Measurements from ENCODE around the gene TMEM178B.
"Not testable (repeated sequence)": the region's sequence is repeated elsewhere in the genome, so short reads cannot be mapped to it uniquely, and the experiment has no call there.

TMEM178B gene

DNA sequence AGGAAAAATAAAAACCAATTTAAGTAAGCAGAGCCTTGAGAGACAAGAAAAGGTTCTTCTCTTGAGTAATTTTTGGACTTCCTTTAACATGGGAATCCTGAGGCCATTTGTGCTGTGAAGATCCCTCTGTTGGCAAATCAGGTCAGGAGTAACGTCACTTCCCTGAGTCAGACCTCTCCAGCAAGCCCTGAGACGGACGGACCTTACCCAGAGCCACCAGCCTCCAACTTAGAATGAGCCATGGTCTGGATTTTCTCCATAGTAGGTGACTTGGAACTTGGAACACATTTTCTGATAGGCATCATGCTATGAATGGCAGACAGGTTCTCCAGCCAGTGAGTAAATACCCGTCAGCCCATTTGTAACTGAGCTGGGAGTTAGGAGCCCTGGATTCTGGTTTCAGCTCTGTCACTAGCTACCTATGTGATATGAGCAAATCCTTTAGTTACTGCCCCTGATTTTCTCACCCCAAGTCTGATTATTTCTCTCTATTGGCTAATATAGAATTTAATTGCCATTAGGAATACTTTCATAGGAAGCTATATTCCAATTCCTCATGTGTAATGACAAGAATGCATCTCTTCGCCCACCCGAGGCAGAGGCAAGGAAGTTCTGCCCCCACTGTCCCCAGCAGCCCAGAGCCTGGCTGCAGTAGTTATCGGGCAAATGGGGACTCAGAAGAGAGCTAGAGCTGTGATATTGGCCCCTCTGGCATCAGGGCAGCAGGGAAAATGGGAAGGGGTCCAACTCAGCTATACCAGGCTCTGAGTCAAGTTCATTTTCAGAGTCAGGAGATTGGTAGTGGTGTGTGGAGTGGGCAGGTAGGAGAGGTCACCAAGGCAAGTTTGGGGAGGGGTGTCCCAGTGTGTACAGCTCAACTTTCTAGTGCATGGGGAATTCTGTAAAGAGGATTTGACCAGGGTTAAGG, 323.6 kb downstream of the TMEM178B start:
- no peak for DNase-seq

DNA sequence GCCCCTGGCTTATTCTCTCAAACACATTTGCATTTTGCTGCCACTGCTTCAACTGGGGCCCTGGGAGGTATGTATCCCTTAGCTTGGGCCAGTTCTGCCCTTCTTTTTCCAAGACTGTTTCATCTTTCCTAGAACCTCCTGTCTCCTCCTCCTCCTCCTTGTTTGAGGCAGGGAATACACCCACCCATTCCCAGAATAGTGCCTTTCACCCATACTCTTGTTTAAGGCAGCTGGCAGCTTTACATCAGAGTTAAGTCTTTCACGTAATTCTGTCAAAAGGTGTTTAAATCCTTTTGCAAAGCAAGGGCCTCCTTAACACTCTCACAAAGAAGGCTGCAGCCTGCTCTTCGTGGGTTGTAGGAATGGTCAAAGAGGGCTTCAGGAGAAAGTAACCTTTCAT, 326.5 kb downstream of the TMEM178B start:
- no peak for DNase-seq

DNA sequence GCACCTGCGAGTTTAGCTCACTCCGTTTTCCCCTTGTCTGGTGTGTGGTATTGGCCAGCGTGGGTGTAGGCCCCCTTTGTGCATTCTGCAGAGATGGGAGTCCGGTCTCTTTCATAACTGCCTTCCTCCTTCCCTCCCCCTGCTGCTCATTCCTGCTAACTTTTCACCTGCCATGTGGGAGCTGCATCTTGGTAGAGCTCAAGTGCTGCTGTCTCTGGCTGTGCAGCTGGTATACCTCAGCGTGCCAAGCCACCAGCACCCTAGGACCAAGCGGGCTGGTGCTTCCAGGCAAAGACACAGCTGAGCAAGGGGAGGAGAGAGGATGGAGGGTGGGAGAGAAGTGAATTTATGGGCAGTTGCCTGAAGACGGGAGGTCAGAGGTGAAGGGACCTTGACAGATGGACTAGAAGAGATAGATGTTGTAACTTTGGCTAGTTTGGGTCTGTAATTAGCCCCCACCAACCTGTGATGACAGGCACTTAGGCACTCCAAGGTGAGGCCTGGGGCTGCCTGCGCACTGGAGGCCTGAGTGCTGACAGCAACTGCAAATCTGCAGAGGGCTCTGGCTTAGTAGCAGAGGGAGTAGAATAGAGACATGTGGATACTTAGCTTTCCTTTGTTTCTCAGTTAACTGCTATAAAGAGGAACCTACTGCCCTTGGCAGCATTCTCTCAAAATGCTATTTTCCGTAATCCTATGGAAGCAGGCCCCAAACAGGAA, 328.6 kb downstream of the TMEM178B start:
- DNase-seq = no peak

DNA sequence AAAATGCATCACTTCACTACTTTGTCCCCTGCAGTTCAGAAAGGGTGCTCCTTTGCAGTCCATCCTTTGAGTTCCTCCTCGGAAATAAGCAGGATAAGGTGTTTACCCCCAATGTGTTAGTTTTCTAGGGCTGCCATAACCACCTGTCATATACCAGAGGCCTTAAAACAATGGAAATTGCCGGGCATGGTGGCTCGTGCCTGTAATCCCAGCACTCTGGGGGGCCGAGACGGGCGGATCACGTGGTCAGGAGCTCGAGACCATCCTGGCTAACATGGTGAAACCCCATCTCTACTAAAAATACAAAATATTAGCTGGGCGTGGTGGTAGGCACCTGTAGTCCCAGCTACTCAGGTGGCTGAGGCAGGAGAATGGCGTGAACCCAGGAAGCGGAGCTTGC, 330.0 kb downstream of the TMEM178B start:
- not testable (repeated sequence) for DNase-seq

DNA sequence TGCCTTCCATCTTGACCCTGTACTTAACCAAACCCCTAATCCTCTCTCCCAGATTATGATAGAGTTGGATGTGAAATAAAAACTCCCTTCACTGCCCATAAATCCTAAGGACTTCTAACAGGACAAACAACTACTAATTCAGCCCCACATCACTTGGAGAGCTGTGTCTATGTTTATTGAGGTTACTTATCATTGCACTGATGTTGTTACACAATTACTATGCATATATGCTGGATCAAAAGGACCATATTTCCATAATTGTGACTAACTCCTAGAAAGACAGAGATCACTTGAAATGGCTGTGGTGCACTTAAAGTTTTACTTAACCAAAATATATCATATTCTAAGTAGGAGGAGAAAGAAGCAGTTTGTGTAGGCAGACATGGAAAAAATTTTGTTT, 332.5 kb downstream of the TMEM178B start:
- DNase-seq = no peak

DNA sequence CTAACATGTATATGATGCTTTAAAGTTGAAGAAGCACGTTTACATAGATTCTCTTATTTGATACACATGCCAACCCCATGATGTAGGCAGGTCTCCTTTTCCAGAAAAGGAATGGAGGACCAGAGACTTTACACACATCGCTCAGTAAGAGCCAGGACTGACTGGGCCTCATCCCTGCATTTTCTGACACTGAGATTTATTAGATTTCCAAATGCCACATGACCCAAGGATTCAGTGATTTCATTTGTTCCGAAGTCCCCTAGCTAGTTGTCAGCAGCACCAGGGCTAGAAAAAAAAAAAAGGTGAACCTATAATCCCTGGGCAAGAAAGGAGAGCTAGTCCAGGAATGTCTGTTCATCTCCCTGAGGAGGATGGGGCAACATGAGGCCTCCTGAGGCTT, 334.0 kb downstream of the TMEM178B start:
- DNase-seq = no peak

DNA sequence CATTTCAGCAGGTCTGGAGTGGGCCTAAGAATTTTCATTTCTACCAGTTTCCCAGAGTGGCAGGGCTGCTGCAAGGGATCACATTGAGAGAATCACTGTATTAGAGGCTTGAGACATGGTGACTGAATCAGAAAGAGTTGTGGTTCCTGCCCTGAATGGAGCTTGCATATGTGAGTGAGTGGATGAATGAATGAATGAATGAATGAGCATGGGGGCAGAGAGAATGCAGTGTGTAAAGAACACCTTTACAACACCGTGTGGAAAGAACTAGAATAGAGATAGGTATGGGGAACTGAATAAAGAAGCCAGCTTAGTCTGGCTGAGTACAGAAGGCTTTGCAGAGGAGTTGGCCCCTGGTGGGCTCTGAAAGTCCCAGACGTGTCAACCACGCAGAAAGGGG, 334.6 kb downstream of the TMEM178B start:
- no peak for DNase-seq

DNA sequence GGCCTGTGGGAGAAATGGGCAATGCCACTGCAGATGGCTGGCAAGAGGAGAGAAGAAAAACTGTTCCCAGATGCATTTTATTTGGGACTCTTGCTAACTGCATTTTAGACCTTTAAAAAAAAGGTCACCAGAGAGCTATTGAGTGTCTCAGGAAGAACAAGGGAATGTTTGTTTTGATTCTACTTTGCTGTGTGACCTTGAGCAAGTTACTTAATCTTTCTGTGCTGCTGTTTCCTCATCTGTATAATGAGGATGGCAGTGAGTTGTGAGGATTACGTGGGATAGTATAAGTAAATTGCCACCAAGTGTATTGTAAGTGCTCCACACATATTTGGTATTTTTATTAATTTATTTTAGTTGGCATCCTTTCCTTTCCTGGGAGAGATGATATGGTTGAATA, 335.4 kb downstream of the TMEM178B start:
- DNase-seq = no peak

DNA sequence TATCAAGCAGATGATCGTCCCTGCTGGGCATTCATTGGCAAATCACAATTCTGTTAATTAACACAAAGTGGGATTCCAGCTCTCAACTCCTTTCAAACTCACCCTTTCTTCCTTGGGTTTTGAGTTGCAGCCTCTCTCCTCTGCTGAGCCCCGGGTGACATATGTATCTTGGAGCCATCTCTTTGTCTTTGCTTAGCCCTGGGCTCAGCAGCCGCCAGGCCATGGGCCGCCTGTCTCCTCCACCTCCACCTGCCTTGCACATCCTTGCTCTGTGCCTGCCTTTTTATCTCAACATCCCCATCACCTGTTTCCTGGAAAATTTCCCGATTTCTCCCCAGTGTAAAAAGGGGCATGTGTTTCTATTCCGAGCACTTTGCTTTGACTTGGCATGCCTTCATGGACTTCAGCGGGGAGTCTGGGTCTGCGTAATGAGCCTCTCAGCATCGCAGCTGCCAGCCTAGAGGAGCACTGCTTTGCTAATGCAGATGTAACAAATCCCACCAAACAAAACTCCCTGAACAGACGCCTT, 336.0 kb downstream of the TMEM178B start:
- DNase-seq = no peak

DNA sequence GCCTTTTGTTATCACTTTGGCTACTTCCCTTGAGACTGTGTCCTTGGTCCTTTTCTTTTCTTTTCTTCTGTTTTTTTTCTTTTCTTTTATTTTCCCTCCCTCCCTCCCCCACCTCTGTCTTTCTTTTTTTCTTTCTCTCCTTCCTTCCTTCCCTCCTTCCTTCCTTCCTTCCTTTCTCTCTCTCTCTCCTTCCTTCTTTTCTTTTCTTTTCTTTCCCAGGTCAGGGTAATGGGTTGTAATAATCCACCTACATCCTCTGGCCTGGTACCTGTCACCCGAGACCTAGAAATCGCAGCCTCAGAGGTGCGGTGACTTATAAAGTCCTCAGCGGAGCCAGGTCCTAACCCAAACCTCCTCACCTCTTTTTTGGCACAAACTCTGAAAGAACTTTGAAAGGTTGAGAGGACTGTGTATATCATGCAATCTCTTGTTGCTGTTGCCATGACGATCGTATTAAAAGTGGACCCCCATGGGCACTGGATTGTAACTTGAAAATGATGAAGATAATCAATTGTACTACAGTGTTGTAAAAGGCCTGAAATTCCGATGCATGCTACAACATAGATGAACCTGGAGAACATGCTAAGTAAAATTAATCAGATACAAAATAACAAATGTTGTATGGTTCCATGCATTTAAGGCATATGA, 336.6 kb downstream of the TMEM178B start:
- DNase-seq = no peak

DNA sequence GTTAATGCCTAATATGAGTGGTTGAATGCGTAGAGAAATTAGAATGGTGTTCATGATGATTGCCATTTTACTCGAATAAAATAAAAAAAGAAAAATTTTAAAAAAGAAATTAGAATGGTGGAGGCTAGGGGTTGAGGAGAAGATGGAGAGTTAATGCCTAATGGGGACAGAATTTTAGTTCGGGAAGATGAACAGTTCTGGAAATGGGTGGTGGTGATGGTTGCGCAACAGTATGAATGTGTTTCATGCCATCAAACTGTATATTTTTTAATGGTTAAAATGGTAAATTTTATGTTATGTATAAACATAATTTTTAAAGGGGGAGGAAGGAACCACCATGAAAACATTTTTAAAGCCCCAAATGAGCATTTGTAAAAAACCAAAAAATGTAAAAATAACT, 337.3 kb downstream of the TMEM178B start:
- no peak for DNase-seq

DNA sequence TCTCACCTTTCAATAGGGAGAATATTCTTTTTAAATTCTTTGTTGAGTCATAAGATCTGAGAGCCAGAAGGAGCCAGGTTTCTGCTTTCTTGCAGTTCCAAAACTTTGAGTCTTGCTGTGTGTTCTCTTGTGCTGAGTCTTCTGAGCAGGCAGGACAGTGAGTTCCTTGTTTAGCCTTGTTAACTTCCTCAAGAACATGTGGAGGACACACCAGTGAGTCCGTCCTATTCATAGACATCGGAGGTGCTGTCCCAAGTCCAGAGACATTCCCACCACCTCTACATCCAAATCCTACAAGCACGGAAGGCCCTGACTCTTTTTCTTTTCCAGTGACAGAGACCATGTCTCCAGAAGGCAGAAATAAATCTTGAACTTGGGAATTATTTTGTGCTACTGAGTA, 342.1 kb downstream of the TMEM178B start:
- no peak for DNase-seq

DNA sequence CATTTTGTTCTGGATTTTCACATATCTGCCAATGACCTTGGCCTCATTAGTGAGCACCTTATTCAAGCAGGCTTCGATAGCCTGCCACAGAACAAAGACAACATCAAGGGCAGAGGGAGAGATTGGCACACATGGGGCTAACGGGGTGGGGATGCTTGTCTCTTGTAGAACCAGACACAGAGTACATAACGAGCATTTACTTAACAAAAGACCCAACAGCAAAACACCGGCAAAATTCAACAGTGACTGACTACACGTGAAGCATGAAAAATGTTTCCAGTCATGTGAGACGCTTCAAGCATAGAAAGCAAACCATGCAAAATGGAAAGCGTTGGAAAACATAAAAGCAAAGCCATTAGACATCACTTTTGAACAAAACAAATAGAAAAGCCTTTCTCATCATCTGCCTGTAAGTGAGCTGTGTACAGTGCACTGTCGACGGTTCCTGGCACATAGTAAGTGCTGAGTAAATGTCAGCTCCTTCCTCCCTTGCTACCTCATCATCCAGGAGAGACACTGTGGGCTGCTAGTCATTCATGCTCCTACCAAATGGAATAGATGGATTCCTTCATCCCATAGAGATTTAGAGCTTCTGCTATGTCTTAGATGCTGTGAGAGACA, 342.9 kb downstream of the TMEM178B start:
- DNase-seq = no peak

DNA sequence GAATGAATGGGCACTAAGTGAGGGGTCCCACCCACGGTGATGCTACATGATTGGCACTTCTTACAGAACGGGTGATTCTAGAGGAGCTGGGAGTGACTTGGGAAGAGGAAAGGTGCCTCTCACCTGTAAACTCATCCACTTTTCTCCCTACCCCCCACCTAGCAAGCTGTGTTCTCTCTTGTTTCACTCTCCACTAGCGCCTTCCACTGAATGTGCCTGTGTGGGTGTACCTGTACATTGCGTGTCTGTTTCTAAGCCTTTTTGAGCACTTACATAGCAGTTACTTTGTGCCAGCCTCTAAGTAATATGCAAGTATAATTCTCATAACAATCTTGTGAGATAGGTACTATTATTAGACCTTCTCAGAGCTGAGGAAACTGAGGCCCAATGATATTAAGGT, 343.6 kb downstream of the TMEM178B start:
- DNase-seq = no peak

DNA sequence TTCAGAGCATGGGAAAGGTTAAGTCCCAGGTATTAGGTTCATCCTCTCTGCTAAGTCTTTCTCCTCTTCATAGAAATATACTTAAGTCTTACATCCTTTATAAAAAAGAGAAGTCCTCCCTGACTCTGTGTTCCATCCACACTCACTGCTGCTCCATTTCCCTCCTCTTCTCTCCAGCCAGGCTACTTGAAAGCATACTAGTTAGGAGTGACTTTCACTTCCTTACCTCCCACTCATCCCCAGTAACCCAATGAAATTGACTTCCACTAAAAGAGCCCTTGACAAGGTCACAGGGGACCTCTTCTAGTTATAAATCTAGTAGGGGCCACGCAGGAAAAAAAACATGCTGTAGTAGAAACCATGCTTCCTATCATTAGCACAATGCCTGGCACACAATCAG, 344.2 kb downstream of the TMEM178B start:
- DNase-seq = no peak

DNA sequence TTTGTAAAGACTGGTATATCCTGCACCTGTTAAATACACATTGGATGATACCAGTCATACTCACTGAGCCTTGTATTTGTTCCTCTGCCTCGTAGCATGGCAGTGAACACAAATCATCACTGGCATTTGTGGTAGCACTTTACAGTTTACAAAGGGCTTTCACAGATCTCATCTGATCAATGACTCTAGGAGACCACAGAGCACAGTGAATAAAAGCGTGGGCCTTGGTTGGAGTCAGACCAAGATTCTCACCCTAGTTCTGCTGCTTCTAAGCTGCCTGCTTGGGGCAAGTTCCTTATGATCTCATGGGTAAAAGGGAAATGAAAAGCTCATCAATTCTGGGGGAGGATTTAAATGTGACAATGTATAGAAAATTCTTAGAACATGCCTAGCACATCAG, 347.4 kb downstream of the TMEM178B start:
- DNase-seq = no peak

DNA sequence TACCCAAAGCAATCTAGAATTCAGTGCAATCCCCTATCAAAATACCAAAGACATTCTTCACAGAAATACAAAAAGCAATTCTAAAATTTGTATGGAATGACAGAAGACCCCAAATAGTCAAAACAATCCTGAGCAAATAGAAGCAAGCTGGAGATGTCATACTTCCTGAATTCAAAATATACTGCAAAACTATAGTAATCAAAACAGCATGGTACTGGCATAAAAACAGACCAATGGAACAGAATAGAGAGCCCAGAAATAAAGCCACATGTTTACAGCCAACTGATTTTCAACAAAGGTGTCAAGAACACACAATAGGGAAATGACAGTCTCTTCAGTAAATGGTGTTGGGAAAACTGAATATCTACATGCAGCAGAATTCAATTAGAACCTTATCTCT, 353.3 kb downstream of the TMEM178B start:
- no peak for DNase-seq

DNA sequence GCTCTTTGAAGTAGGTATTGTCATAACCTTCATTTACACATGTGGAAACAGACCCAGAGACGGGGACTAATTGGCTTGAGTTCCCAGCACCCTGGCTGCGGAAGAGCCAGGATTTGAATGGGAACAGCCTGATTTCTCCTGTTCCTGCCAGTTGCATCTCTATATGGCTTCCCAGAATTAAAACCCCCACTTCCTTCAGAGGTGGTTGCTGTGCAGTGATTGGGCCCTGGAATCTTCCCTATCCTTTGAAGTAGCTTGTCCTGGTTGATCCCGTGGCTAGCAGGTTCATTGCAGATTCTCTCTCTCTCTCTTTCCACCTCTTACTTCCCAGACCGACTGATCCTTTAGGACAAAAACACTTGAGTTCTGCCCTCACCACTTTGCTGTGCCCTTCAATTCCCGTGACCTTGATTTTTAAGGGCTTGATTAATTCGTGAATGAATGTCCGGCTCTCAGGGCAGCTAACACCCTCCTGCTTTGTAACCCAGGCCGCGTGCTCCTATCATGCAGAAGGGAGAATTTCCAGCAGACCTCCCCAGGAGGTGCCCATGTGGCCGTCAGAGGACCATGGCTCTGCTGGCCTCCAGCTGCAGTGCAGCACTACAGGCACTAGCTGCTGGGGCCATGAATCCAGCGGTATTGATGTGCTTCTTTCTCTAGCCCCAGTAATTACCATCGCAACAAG, 356.7 kb downstream of the TMEM178B start:
- no peak for DNase-seq

DNA sequence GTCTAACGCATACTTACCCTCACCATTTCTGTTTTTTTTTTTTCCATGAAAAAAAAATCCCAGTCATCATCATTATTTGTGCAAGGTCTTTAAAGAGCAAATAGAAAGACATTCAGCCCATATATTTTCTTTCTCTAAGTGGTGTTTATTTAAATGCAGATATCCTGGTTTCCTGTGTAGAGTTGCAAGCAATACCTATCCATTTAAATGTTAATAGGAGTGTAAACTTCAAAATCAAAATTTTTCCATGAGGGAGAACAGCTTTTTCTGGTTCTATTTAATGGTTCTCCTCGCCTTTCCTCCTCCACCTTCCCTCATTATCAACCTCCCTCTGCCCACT, 357.2 kb downstream of the TMEM178B start:
- DNase-seq = no peak

DNA sequence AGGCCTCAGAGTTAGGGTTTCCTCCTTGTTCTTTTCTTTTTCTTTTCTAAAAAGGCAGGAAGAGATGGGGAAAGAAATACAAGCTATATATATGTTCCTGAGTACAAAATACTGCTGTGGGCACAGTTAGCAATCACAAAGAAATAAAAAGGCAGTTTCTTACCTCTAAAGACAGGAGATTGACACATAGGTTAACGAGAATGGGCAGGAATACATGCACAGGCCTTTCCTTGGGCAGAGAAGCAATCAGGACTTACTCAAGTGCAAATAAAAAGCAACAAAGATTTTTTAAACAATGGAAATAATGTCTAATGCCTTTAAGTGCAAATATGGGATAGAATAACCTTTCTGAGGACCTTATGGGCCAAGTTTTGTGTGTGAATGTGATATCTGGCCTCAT, 357.8 kb downstream of the TMEM178B start:
- no peak for DNase-seq

DNA sequence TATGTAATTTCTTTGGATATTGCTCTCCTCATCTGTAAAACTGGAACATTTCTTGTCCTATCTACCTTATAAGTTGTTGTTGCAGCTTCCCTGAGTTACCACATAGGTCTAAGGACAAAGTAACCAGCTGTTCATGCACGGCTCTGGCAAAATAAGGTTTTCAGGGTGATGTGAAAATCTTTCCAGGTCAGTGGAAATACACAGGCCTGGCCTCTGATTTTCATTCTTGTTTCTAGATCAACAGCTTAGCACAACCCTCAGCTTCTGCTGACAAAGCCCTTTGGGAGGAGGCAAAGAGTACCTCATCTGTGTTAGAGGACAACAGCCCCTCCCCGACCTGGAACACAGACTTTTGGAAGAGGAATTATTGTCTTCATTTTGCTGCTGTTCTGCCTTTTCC, 359.8 kb downstream of the TMEM178B start:
- no peak for DNase-seq

DNA sequence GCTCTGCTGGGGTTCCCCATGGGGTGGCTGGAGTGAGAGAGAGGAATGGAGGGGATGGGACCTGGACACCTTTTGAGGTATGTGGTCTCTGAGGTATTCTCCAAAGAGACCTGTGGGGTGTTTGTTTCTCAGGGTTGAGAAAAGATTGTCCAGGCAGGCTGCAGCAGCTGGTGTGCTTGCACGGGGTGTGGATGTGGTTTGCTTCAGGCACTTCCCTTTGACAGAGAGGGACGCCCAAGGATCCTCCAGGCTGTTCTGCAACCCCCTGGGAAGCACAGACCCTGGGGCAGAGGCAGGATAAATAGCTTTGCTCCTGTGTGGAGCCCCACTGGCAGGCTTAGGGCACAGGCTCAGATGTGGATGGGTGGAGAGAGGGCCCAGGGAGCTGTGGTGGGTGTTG, 362.3 kb downstream of the TMEM178B start:
- DNase-seq = no peak

Measured in CD4-positive, alpha-beta T cell treated with Interleukin-21 for 1 hour (primary cell).